GM15510 (cell line): ENCODE measurements around the gene SLC11A1.

ENCODE experiments used
- POLR2A ChIP-seq: IDR thresholded peaks from 3 replicates; pipeline ENCODE4 v1.6.1; 2011; ENCODE audit warnings: borderline replicate concordance; ENCODE audit not compliant: insufficient read length; ENCODE audit errors: extremely low read depth

Gene SLC11A1

DNA sequence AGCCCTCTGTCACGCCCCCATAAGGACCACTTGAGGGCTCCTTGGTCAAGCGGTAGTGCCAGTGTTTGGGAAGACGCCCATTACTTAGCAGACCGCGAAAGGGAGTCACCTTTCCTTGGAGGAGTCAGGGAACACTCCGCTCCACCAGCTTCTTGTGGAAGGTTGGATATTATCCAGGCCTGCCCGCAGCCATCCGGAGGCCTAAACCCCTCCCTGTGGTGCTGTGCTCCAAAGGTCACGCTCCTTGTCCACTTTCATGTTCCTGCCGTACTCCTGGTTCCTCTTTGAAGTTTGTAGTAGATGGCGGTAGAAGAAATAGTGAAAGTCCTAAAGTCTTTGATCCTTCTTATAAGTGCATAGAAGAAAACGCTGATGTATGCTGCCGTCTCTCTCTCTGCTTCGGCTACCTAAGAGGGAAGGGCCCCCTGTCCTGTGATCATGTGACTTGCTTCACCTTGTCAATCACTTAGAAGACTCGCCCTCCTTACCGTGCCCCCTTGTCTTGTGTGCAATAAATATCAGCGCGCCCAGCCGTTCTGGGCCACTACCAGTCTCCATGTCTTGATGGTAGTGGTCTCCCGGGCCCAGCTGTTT, 27.1 kb upstream of the SLC11A1 start:
- TF ChIP-seq POLR2A: no peak

DNA sequence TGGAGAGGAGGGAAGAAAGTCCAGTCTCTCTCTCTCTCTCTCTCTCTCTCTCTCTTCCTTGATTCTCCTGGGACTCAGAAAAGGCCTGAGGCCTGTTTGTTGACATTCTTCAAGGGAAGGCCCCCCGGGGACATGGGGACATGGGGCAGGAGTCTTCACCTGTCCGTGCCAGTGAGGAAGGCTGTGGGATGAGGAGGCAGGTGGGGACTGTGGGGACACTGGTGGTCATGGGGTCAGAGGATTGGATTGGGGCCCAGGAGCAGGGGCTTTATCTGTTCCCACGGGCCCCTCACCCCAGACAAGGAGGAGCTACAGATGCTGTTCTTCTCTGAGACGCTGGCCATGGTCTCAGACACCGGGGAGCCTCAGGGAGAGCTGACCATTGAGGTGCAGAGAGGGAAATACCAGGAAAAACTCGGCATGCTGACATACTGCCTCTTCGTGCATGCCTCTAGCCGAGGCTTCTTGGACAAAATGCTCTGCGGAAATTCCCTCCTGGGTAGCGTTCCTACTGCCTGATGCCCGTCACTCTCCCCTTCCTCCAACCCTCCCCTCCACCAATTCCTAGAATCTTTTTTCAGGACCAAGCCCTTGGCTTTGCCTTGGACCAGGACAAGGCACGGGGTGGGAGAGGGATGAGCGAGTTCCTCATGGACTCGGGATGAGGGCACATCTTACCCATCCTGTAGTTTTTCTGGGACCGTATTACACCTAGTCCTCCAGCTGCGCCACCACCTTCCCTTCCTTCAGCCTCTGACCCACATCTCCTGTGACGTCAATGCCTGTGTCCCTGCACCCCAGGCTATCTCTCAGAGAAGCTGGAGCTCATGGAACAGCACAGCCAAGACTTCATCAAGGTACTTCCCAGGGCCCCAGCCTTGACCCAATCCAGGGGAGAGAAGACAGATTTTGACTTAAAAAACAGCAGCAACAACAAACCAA, 24.6 kb upstream of the SLC11A1 start:
- TF ChIP-seq POLR2A: no peak

DNA sequence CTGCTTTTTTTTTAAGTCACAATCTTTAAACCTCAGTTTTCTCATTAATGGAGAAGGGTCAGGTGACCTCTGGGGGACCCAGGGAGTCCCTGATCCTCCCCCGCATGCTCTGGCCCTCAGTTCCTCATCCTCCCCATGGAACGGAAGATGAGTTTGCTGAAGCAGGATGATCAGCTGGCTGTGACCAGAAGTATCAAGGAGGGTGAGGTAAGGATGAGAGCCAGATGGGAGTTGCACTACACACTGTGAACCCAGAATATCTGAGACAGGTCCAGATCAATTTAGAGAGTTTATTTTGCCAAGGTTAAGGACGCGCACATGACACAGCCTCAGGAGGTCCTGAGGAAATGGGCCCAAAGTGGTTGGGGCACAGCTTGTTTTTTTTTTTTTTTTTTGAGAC, 21.6 kb upstream of the SLC11A1 start:
- TF ChIP-seq POLR2A: no peak

DNA sequence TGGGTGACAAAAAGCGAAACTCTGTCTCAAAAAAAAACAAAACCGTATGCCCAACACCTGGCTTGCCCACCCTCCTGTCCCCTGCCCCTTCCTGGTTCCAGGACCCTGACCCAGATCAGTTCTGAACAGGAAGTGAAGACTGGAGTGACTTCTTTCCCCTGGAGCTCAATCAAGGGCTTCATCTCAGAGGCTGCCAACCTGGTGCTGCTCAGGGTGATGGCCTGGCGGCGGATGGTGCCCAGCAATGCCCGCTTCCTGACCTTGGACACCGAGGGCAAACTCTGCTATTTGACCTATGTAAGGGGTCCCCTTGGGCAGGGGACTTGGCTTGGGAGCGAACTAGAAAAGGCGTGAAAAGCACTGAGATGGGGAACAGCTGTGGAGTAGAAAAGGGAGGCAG, 19.5 kb upstream of the SLC11A1 start:
- no peak for TF ChIP-seq POLR2A

DNA sequence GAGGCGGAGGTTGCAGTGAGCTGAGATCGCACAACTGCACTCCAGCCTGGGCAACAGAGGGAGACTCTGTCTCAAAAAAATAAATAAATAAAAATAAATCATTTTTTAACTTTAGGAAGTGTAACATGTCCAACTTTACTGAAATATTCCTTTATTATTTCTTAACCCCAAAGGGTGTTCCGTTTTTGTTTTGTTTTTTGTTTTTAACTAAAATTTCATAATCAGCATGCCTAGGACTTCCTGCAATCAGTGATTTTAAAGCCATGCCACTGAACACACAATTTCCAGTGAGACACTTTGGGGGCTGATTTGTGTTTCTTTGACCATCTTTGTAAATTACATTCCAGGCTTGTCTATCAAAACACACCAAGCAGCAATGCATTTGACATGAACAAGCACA, 18.3 kb upstream of the SLC11A1 start:
- TF ChIP-seq POLR2A: no peak

DNA sequence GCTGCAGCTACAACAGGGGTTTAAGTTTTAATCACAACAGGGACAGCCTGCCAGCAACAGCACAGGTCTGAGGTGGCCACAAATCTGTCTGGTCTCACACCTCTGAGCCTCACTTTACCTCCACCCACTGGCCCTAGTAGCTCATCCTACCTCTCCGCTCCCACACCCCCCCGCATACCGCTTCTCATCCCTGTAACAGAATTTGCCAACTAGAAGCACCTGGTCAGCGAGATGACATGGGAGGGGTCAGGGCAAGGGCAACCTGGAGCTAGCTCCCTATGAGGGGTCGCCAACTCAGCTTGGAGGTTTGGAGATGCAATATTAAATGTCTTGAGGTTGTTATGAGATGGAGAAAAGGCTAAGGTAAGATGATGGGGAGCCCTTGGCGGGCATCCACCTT, 17.9 kb upstream of the SLC11A1 start:
- no peak for TF ChIP-seq POLR2A

DNA sequence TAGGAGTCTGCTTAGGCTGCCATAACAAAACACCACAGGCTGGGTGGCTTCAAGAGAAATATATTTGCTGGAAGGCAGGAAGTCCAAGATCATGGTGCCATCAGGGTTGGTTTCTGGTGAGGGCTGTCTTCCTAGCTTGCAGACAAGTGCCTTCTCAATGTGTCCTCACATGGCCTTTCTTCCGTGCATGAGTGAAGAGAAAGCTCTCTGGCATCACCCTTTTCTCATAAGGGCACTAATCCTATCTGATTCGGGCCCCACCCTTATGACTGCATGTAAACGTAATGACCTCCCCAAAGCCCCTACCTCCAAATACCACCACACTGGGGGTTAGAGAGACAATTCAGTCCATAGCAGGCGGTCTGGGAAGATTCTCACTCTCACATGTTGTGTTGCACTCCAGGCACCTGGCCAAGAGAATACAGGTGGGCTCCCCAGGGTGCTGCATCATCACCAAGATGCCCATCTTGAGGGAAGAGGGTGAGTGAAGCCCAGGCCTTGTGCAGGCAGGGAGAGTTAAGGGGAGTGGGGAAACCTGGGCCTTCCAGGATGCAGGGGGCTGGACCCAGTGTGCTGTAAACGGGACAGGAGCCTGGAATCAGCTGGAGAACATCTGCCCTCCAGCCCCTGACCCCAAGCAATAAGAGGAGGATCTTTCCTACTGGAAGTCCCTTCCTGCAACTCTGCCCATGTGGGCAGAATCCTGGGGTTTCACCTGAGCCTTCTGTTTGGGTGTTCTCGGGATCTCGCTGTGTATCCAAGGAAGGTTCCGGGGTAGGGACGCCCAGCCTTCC, 15.3 kb upstream of the SLC11A1 start:
- TF ChIP-seq POLR2A: no peak

DNA sequence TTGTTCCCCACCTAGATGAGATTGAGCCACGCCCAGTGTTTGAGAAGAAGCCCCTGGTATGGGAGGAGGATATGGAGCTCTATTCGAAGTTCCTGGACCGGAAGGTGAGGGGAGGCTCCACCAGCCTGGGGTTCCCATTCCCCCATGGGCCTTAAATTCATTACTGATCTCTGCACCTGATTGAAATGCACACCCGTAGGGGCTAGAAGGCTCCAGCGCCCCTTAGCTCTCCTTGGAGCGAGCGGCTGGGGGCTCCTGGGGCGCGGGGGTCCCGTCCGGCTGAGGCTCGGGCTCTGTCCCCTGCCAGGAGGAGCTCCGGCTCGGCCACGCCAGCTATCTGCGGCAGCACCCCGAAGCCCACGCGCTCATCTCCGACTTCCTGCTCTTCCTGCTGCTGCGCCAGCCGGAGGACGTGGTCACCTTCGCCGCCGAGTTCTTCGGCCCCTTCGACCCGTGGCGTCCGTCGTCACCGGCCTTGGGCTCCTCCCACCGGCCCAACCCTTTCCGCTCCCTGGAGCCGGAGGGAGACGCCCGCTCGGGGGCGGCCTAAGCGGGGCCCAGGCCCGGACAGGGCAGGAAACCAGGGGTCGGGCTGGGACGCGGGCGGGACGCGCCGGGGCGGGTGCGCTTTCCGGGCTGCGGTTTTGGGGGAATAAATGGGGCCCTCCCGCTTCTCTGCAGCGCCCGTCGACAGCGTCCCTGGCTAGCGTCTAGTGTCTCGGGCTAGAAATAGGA, 14.5 kb upstream of the SLC11A1 start:
- peak; percentile 92 for TF ChIP-seq POLR2A

DNA sequence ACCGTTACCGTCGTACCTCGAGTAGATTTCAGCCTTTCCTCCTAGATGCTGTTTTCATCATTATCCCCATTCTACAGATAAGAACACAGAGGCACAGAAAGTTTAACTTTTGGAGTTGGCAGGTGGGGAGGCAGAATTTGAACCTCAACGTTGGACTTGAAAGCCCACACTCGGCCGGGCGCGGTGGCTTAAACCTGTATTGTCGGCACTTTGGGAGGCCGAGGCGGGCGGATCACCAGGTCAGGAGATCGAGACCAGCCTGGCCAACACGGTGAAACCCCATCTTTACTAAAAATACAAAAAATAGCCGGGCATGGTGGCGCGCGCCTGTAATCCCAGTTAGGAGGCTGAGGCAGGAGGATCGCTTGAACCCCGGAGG, 13.9 kb upstream of the SLC11A1 start:
- TF ChIP-seq POLR2A: no peak

DNA sequence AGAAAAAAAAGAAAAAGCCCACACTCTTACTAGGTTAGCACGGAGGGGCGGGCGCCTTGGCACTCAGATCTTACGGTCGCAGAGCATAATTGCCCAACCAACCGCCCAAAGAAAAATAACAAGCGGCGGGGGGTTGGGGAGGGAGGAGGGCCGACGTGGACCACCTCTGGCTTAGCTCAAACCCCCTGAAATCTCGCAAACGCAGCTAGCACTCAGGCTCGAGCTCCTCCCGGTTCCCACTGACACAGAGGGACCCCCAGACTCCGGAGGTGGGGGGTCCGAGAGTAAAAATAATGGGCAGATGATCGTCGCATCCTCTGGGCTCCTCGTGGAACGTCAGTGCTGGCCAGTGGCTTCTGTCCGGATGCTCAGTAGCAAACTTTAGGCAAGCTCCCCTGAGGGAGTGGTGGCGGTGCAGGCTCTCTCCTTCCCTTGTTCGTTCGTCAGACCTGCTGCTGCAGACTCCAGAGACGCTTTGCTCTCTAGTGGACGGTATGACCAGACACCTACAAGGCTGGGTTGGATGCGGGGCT, 13.4 kb upstream of the SLC11A1 start:
- TF ChIP-seq POLR2A: no peak

DNA sequence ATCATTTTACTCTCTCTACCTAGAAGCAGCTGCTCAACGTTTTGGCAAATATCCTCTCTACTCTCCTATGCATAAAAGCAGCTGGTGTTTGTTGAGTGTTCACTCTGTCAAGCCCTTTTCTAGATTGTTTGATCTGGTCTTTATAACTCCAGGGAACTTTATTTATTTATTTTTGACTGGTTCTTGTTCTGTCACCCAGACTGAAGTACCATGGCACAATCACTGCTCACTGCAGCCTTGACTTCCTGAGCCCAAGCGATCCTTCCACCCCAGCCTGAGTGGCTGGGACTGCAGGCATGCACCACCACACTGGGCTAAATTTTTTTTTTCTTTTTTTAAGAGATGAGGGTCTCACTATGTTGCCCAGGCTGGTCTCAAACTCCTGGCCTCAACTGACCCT, 12.7 kb upstream of the SLC11A1 start:
- no peak for TF ChIP-seq POLR2A

DNA sequence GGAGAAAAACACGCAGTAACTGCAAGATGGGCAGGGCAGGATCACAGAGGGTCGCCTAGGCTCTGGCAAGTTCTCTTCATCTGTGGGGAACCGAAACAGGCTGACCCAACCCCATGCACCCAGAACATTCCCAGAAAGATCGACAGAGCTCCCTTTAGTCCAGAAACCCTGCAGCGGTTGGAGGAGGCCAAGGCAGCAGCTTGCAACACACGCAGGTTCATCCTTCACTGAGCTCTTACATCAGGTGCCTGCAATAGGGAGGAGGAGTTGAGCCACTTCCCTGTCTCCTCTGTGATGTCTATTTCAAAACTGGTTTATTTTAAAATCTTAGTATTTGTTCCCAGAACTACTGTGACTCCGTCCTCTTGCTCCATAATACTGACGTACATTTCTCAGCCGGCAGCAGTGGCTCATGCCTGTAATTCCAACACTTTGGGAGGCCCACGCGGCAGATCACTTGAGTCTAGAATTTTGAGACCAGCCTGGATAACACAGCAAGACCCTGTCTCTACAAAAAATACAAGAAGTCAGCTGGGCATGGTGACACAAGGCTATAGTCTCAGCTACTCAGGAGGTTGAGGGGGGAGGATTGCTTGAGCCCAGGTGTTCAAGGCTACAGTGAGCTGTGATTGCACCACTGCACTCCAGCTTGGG, 11.5 kb upstream of the SLC11A1 start:
- TF ChIP-seq POLR2A: no peak

DNA sequence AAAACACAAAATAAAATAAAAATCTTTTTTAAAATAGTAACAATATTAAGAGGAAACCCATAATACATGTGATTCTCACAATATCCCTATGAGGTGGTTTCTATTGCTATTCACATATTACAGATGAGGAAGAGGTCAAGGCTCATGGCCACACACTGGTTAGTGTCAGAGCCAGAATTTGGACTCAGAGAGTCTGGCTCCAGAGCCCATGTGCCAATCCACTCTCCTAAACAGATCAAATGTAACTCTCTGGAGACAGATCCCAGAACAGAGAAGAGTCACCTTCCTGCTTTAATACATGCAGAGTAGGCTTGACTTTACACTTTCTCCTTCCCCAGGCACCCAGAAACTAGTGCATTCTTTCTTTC, 10.1 kb upstream of the SLC11A1 start:
- no peak for TF ChIP-seq POLR2A

DNA sequence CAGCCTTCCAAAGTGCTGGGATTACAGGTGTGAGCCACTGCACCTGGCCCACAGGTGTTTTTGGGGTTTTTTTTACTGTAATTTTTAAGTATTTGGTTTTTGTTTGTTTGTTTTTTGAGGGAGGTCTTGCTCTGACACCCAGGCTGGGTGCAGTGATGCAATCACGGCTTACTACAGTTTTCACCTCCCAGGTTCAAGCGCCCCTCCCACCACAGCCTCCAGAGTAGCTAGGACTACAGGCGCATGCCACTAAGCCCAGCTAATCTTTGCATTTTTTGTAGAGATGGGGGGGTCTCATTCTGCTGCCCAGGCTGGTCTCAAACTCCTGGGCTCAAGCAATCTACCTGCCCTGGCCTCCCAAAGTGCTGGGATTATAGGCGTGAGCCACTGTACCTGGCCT, 7.3 kb upstream of the SLC11A1 start:
- no peak for TF ChIP-seq POLR2A

DNA sequence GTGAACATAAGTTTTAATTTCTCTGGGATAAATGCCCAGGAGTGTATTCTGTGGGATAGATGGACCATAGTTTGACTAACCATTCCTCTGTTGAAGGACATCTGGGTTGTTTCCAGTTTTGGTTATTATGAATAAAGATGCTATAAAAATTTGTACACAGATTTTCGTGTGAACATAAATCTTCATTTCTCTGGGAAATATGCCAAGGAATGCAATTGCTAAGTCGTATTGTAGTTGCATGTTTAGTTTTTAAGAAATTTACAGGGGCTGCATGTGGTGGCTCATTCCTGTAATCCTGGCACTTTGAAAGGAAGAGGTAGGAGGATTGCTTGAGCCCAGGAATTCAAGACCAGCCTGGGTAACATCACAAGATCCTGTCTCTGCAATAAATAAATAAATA, 6.9 kb upstream of the SLC11A1 start:
- no peak for TF ChIP-seq POLR2A

DNA sequence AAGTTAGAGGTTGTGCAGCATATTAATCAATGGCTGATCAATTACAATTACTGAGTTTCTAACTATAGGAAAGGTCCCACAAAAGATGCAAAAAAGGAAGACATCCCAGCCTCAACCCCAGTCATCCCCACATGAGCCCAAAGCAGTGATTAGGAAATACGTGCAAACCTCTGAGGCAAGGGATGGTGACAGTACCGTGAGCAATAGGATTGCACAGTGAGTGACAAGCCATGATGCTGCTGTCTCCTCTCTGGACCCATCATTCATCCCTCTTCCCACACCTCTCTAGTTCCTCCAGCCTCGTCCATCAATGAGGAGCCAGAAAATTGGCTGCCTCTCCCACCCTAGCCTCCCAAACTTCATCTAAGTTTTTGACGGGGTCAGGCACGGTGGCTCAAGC, 4.0 kb upstream of the SLC11A1 start:
- TF ChIP-seq POLR2A: no peak
